ENCODE measurements around the gene LEPROT.

LEPROT gene

DNA sequence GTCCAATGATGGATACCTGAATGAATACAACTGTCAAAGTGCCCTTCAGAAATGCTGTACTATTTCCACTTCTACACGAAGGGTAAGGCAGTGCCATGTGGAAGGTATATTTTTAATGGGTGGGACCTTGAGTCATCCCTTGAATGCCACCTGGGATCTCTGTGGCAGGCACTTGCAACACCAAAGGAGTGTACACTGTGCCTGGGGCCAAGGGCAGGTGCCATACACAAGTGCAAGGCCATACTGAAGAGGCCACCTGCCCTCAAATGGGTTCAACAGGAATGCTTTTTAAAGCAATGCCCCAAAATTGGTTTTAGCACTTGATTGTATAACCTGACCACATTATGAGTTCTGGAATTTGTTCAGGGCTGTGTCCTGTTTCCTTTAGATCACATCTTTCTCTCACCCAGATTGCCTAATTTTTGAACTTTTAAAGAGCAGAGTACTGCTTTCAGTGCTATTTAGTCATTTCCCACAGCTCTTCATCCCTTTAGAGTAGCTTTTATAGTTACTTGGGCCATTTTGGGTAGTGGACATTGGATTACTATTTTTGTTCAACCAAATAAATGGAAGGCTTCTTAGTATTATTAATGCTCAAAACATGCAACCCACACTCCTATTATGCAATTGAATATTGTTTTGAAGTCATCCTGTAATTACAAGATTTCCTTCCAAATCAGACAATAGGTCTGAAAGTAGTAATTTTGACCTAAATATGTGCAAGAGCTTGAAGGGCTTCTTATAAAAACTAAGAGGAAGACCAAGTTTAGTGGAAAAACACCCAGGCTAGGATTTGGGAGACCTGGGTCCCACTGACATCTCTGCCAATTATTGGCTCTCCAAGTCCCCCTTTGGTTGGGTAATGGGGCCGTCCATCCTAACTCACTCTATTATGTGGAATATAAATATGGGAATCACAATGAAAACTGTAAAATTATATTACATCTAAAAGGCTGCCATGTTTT, 57.2 kb downstream of the LEPROT start:
- DNase-seq (ENCODE audit: low spot score), result no peak

DNA sequence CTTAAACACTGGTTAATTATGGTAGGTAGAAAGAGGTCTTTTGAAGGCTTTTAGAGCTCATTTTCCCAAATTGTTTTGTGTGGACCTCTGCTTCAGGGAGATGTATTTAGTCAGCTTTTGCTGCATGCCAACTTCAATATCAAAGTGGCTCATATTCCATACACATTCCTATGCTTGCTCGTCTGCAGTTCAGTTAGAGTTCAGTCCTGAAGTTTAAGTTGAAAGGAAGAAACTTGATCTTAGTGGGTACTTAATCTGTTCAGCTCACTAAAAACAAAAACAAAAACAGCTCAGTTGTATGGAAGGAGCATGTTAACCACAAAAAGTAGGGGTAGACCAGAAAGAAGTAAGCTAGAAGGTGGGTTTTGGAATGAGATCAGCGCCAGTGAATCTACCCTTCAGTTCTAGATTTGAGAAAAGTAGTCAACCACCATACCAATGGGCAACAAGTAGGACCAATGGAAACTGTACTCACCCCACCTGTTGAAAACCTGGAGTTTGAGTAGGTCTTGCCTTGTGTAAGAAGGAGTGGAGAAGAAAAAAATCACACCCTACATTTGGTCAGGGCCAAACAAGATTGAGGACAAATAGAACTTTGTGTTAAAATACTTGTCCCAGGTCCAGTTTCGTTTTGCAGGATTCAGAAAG, 58.0 kb downstream of the LEPROT start:
- DNase-seq (ENCODE audit: low spot score), result no peak

DNA sequence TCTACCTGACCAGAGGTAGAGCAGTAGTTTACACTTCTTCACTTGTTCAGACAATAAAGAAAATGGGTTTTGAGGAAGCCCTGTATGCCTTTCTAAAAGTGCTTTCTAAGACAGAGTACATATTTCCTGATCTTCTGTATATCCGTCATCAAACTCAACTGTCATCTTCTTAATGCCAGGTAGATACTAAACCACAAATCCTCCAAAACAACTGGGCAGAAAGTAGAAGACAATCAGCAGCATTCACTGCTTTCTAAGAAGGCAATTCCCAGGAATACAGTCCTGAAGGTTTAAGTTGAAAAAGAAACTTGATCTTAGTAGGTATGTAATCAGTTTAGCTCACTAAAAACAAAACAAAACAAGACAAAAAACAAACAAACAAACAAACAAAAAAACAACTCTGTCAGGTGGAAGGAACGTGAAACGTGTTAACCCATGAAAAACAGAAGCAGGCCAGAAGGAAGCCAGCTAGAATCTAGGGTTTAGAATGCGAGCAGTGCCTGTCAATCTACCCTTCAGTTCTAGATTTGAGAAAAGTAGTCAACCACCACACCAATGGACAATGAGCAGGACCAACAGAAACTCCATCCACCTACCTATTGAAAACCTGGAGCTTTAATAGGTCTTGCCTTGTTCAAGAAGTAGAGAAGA, 59.2 kb downstream of the LEPROT start:
- no peak for DNase-seq (ENCODE audit: low spot score)

DNA sequence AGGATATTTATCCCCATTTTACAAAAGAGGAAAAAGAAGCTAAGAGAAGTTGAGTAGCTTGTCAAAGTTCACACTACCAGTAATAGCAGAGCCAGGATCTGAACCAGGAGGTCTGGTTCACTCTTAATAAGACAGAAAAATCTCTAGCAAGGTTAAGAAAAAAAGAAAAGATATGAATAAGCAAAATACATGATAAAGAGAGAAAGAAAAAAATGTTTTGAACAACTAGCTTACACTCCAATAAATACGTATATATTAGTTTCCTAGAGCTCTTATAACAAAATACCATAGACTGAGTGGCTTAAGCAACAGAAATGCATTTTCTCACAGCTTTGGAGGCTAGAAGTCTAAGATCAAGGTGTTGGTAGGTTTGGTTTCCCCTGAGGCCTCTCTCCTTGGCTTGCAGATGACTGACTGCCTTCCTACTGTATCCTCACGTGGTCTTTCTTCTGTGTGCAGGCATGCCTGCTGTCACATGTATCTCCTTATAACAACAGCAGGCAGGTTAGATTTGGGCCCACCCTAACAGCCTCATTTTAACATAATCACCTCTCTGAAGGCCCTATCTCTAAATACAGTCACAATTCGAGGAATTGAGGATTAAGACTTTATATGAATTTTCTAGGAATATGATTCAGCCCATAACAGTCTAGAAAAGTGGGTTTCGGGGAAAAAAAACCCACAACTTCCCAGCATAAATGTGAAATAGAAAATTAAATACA, 60.4 kb downstream of the LEPROT start:
- no peak for DNase-seq (ENCODE audit: low spot score)

DNA sequence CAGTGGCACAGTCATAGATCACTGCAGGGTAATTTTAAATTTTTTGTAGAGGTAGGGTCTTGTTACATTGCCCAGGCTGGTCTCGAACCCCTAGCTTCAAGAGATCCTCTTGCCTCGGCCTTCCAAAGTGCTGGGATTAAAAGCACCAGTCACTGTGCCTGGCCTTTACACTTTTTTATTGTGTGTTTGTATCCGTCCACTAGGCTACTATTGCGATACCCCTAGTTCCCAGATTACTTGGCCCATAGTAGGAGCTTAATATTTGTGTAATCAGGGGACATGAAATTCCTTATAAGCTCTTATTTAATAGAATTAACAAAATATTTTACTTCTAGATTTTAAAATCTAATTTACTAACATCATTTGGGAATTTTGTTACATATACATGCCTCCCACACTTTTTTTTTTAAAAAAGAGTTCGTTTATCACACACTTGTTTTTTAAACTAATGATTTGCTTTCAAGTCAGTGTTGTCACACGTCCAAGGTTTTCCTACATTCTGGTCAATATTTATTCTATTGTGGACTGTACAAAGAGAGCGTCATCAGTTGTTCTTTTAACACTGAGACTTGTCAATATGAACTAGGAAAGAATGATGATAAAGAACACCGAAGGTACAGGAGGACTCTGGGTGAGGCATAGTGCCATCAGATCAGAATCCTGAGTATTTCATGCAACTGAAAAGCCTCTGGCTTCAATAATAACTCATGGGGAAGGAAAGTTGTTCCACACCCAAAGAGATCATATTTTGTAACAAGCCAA, 63.7 kb downstream of the LEPROT start:
- no peak for DNase-seq (ENCODE audit: low spot score)

Small RNAs within 50 kb of the gene (small RNA-seq; reads per million reads assigned to genes)
- gene RNU2-15P, result 0.03 to 0.04 reads per million in 2 experiments
